ENCODE measurements around the gene SURF4. TPM values are rescaled to one million over a fixed set of nuclear protein-coding genes. Genes with fewer than 3 reads are reported as not detected.

SURF4 gene
- total and polyA plus RNA-seq, 2 of the 13 experiments (the other 11 are each of a cell fraction or from before 2014, with no cell fraction given) = 220 to 265 TPM

DNA sequence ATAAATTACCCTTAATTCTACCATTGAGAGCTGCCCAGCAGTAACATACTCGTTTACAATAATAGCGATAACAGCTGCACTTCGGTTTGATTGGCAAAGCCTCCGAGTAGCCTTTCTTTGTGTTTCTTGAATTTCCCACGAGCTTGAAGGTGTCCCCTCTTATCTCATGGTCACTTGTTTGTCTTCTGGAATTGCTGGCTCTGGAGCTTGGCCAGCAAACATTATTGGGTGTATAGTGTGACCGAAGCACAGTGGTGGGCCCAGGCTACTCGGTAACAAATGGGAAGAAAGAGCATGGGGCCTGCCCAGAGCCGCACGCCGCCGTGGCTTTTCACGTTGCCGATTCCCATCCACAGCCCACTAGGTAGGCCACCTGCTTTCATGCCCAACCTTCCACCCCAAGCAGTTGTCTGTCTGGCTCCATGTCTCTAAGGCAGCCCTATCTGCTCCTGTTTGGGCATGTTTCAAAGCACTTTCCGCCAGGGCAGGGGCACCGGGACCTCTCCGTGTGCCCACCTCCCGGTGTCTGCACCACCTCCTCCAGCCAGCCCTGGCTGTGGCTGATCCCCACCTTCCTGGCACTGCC lies 9.0 kb upstream of the SURF4 start (continued):
- TF ChIP-seq ZNF460 (CRISPR knock-in tag; IDR thresholded peaks at IDR 0.05; ENCODE audit: borderline replicate concordance) (no peak), ATF7-NPFF (CRISPR knock-in tag; IDR thresholded peaks at IDR 0.05; ENCODE audit: low read depth) (no peak), CEBPB (IDR thresholded peaks at IDR 0.05; ENCODE audit: borderline replicate concordance, low read depth, low read length) (no peak), PHF21A (CRISPR knock-in tag; IDR thresholded peaks at IDR 0.05) (0 out of 2 replicates have a peak, but pooled peaks have one; percentile 37), GTF3A (CRISPR knock-in tag; conservative IDR thresholded peaks at IDR 0.05) (no peak), ZFP41 (CRISPR knock-in tag; IDR thresholded peaks at IDR 0.05; ENCODE audit: borderline replicate concordance) (no peak), ZIK1 (CRISPR knock-in tag; IDR thresholded peaks at IDR 0.05; ENCODE audit: borderline replicate concordance, low read depth) (no peak), POLR2G (IDR thresholded peaks at IDR 0.05; ENCODE audit: low read depth, low read length) (no peak), SOX6 (IDR thresholded peaks at IDR 0.05) (no peak), SOX6 (CRISPR knock-in tag; IDR thresholded peaks at IDR 0.05) (peak; percentile 30; the same call in 1 of the 2 replicates)
- TF ChIP-seq, protein P1, sequence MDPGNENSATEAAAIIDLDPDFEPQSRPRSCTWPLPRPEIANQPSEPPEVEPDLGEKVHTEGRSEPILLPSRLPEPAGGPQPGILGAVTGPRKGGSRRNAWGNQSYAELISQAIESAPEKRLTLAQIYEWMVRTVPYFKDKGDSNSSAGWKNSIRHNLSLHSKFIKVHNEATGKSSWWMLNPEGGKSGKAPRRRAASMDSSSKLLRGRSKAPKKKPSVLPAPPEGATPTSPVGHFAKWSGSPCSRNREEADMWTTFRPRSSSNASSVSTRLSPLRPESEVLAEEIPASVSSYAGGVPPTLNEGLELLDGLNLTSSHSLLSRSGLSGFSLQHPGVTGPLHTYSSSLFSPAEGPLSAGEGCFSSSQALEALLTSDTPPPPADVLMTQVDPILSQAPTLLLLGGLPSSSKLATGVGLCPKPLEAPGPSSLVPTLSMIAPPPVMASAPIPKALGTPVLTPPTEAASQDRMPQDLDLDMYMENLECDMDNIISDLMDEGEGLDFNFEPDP (CRISPR knock-in tag; conservative IDR thresholded peaks at IDR 0.05) = 0 out of 2 replicates have a peak, but pooled peaks have one; percentile 68
- TF ChIP-seq, protein P2, sequence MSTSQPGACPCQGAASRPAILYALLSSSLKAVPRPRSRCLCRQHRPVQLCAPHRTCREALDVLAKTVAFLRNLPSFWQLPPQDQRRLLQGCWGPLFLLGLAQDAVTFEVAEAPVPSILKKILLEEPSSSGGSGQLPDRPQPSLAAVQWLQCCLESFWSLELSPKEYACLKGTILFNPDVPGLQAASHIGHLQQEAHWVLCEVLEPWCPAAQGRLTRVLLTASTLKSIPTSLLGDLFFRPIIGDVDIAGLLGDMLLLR (CRISPR knock-in tag; IDR thresholded peaks at IDR 0.05) = no peak
- TF ChIP-seq, protein P3, sequence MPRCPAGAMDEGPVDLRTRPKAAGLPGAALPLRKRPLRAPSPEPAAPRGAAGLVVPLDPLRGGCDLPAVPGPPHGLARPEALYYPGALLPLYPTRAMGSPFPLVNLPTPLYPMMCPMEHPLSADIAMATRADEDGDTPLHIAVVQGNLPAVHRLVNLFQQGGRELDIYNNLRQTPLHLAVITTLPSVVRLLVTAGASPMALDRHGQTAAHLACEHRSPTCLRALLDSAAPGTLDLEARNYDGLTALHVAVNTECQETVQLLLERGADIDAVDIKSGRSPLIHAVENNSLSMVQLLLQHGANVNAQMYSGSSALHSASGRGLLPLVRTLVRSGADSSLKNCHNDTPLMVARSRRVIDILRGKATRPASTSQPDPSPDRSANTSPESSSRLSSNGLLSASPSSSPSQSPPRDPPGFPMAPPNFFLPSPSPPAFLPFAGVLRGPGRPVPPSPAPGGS (CRISPR knock-in tag; IDR thresholded peaks at IDR 0.05) = no peak
- TF ChIP-seq, protein P4, sequence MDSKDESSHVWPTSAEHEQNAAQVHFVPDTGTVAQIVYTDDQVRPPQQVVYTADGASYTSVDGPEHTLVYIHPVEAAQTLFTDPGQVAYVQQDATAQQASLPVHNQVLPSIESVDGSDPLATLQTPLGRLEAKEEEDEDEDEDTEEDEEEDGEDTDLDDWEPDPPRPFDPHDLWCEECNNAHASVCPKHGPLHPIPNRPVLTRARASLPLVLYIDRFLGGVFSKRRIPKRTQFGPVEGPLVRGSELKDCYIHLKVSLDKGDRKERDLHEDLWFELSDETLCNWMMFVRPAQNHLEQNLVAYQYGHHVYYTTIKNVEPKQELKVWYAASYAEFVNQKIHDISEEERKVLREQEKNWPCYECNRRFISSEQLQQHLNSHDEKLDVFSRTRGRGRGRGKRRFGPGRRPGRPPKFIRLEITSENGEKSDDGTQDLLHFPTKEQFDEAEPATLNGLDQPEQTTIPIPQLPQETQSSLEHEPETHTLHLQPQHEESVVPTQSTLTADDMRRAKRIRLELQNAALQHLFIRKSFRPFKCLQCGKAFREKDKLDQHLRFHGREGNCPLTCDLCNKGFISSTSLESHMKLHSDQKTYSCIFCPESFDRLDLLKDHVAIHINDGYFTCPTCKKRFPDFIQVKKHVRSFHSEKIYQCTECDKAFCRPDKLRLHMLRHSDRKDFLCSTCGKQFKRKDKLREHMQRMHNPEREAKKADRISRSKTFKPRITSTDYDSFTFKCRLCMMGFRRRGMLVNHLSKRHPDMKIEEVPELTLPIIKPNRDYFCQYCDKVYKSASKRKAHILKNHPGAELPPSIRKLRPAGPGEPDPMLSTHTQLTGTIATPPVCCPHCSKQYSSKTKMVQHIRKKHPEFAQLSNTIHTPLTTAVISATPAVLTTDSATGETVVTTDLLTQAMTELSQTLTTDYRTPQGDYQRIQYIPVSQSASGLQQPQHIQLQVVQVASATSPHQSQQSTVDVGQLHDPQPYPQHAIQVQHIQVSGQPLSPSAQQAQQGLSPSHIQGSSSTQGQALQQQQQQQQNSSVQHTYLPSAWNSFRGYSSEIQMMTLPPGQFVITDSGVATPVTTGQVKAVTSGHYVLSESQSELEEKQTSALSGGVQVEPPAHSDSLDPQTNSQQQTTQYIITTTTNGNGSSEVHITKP (CRISPR knock-in tag; IDR thresholded peaks at IDR 0.05; ENCODE audit: low read depth) = no peak
- TF ChIP-seq, protein P5, sequence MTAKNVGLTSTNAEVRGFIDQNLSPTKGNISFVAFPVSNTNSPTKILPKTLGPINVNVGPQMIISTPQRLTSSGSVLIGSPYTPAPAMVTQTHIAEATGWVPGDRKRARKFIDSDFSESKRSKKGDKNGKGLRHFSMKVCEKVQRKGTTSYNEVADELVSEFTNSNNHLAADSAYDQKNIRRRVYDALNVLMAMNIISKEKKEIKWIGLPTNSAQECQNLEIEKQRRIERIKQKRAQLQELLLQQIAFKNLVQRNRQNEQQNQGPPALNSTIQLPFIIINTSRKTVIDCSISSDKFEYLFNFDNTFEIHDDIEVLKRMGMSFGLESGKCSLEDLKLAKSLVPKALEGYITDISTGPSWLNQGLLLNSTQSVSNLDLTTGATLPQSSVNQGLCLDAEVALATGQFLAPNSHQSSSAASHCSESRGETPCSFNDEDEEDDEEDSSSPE (CRISPR knock-in tag; IDR thresholded peaks at IDR 0.05) = no peak
